CD4-positive, alpha-beta T cell treated with Interleukin-17A for 1 hour (primary cell): ENCODE results near the gene PITPNC1.
"Not testable (repeated sequence)": the region's sequence is repeated elsewhere in the genome, so short reads cannot be mapped to it uniquely, and the experiment has no call there.

Experiments used
- DNase-seq: peaks from one replicate; pipeline ENCODE4 v3.0.0-alpha.2; 2020

Gene PITPNC1

DNA sequence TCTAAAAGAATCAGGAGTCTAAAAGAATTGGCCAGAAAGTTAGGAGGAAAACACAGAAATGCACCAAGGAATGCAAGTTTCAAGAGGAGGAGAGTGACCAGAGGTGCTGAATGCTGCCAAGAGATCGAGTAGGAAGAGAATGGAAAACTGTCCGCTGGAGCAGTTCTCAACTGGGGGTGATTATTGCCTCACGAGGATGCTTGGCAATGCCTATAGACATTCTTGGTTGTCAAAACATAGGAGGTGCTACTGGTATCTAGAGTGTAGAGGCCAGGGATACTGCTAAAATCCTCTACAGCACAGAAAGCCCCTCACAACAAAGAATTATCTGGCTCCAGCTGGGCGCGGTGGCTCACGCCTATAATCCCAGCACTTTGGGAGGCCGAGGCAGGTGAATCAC lies 258.6 kb downstream of the PITPNC1 start:
- DNase-seq, result no peak

DNA sequence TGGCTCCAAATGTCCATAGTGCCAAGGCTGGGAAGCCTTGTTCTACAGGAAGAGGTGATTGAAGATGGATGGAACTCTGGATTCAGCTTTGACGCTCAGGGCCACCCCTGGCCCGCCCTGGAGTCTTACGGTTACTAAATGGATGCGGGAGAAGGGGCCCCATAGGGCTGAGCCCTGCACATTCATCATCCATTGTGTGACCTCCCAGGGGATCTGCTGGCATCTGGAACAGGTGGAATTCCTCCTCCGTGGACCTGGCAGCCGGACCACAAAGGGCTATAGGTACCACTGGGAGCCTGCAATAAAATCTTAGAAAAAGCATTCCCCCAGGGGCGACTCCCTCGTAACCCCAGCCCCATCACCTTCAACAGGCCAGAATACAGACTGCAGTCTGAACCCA lies 259.2 kb downstream of the PITPNC1 start:
- DNase-seq, result no peak

GRCh38 chr17:67636834-67637520 lies 259.9 kb downstream of the PITPNC1 start:
- DNase-seq, result no peak

GRCh38 chr17:67637901-67638641 lies 261.0 kb downstream of the PITPNC1 start:
- no peak for DNase-seq

- no peak for DNase-seq
These were observed 261.8 kb downstream of the PITPNC1 start for GRCh38 chr17:67638871-67639270.

GRCh38 chr17:67639555-67639954 lies 262.5 kb downstream of the PITPNC1 start:
- DNase-seq, result no peak

GRCh38 chr17:67639979-67640378 lies 262.9 kb downstream of the PITPNC1 start:
- DNase-seq, result no peak

DNA sequence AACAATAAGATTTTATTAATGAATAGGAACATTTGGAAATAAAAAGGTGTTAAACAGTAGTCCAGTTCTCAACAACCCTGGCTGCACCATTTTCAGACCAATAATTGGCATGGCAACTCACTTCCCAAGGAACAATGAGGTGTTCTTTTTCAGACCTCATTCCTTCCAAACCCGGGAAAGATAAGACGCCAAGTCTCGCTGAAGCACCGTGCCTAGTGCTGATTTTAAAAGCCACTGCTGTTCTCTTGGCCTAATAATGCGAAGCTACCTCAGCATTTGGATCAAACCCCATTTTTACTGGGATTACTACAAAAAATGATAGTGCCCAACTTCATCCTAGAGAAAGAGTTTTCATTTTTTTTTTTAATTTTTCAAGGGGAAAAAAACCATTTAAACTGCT lies 265.4 kb downstream of the PITPNC1 start:
- no peak for DNase-seq

- DNase-seq, result no peak
These were observed 267.0 kb downstream of the PITPNC1 start for GRCh38 chr17:67644061-67644460.

- not testable (repeated sequence) for DNase-seq
These were observed 268.1 kb downstream of the PITPNC1 start for GRCh38 chr17:67645195-67645594.

- no peak for DNase-seq
These were observed 269.4 kb downstream of the PITPNC1 start for GRCh38 chr17:67646472-67646871.

DNA sequence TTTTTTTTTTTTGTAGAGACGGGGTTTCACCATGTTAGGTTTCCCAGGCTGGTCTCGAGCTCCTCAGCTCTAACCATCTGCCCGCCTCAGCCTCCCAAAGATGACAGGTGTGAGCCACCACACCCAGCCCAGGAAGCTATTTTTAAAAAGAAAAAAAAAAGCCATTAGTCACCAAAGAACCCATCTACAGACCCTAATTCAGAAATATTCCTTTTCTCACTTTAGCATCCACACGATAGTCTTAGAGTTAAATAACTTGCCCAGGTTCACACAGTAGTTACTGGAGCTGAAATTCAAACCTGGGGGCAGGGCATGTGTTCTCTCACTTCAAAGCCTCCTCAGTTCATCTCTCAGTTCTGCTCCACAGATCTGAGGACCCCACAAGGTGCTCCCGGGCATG lies 270.4 kb downstream of the PITPNC1 start:
- no peak for DNase-seq

- no peak for DNase-seq
These were observed 271.2 kb downstream of the PITPNC1 start for GRCh38 chr17:67648032-67648905.

- DNase-seq, result not testable (repeated sequence)
These were observed 271.8 kb downstream of the PITPNC1 start for GRCh38 chr17:67648906-67649295.

- DNase-seq, result no peak
These were observed 272.8 kb downstream of the PITPNC1 start for GRCh38 chr17:67649891-67650290.

- DNase-seq, result not testable (repeated sequence)
These were observed 274.1 kb downstream of the PITPNC1 start for GRCh38 chr17:67651218-67651579.

DNA sequence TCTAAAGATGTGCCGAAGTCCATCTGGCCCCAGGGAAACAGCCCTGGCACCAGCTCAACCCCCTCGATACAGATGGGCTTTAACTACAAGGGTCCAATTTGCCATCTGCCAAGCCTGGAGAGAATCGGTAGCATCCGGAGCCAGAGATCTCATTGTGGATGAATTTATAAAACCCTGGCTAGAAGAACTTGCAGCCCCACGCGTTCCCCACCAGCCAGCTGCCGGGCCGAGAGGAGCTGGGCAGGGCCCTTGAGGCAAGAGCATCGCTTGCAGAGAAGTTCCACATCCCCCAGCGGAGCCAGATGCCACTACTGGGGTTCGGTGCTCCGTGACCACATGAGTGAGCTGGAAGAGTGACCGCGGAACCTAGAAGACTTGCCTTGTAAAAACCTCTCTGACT lies 275.4 kb downstream of the PITPNC1 start:
- no peak for DNase-seq

DNA sequence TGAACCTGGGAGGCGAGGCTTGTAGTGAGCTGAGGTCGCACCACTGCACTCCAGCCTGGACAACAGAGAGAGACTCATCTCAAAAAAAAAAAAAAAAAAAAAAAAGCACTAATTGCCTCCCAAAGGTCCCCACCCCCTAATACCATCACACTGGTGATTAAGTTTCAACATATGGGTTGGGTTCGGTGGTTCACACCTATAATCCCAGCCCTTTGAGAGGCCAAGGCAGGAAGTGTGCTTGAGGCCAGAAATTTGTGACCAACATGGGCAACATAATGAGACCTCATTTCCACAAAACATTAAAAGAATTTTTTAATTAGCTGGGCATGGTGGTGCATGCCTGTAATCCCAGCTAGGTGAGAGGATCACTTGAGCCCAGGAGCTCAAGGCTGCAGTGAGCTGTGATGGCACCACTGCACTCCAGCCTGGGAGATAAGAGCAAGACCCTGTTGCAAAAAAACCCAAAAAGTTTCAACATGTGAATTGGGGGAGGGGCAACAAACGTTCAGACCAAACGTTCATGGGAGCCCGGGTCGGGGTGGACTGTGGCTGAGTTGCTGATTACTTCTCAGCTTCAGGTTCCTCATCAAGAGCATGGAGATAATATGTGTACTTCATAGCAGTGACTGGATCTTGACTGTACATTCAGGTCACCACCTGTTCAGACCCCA lies 278.5 kb downstream of the PITPNC1 start:
- no peak for DNase-seq

DNA sequence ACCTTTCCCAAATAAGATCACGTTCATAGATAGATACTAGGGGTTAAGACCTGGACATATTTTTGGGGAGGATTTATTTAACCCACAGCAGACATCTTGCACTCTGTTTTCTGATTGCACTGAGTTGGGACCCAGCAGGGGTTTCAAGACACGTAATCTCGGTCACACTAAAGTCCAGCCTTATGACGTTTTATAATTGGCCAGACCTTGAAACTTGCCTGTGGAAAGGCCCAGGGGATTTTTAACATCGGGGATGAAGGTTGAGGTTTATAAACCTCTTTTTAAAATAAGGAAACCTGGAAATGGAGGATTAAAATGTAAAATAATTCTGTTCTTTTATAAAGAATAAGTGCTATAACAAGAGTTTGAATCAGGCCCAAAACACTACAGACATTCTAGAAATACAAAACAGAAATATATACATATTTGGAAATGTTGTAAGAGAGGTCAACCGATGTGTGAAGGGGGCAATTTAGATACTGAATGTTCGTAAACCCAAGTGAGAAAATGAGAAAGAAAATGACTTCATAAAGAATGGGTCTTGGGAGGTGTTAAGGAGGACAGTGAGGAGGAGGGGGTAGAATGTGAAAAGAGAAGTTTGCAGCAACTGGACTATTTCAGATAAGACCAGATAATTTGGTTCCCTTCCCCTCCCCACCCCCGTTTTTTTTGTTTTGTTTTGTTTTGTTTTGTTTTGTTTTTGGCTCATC lies 279.6 kb downstream of the PITPNC1 start:
- no peak for DNase-seq

DNA sequence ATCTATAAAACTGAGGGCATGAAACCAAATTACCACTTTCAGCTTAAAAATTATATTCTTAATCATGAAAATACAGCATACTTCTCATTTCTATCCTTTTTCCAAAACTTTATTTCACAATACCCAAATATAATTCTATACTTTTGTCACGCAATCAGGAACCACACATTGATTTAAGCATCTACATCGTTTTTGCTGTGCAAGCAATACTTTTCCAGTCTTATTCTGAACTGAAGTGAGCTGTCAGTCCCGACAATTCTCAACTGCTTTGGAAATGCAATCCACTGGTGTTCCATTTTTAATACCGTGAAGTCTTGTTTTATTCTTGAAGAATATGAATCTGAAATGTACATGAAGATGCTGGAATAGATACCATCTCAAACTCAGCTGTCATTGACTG lies 280.5 kb downstream of the PITPNC1 start:
- DNase-seq, result no peak

- no peak for DNase-seq
These were observed 281.2 kb downstream of the PITPNC1 start for GRCh38 chr17:67658265-67658664.

DNA sequence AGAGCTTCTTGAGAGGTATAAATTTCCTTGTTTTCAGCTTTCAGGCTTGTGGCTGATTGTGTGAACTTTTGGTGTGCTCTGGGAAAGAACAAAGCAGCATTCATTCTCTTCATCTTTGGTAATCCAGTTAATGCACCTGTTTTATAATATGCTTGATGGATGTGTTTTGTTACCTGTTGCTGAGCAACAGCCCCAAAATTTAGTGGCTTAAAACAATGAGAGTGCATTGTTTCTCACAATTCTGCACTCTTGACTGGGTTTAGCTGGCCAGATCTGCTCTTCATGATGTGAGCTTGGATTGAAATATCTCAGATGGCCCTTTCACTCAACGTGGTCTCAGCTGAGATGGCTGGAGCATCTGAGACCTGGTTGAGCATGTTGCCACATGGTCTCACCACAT lies 281.9 kb downstream of the PITPNC1 start:
- no peak for DNase-seq
